Tibial nerve (tissue), 4 donors: ENCODE data around the gene BMP7. TPM values are rescaled to one million over a fixed set of nuclear protein-coding genes. Genes with fewer than 3 reads are reported as not detected.

Source experiments
- DNase-seq, 2 donors: peaks; one replicate each; pipeline ENCODE4 v3.0.0-alpha.2; 2019; ENCODE audit warnings: low spot score in 2 of 2
- H3K27ac ChIP-seq, 4 donors: fragments of 200-600 bp; sonication (generic) in 3 of 4; one replicate each; pipeline ENCODE4 v1.5.1; 2017 to 2019; ENCODE audit warnings: mild to moderate bottlenecking in 1 of 4
- H3K27me3 ChIP-seq, 2 donors: fragments of 200-600 bp; sonication (generic) in 1 of 2; one replicate each; pipeline versions ENCODE4 v1.5.1 to v1.6.0; 2017 to 2019
- H3K36me3 ChIP-seq, 3 donors: fragments of 200-600 bp; sonication (generic); one replicate each; pipeline ENCODE4 v1.5.1; 2018 to 2019
- H3K4me1 ChIP-seq, 4 donors: fragments of 200-600 bp; sonication (generic) in 3 of 4; one replicate each; pipeline ENCODE4 v1.5.1; 2017 to 2019
- H3K4me3 ChIP-seq, 4 donors: fragments of 200-600 bp; sonication (generic) in 3 of 4; one replicate each; pipeline ENCODE4 v1.5.1; 2017 to 2019; ENCODE audit warnings: mild to moderate bottlenecking in 1 of 4, moderate library complexity in 1 of 4
- H3K9me3 ChIP-seq, 4 donors: fragments of 200-600 bp; sonication (generic) in 3 of 4; one replicate each; pipeline ENCODE4 v1.5.1; 2017 to 2019
- CTCF ChIP-seq, 5 experiments: fragments of 200-600 bp in 3 of 5; fragments of 450-650 bp in 2 of 5; sonication (generic) in 3 of 5; IDR thresholded peaks; one replicate each; pipeline ENCODE4 v1.5.1; 2016 to 2019; ENCODE audit warnings: antibody characterized with exemption in 5 of 5, mild to moderate bottlenecking in 3 of 5, moderate library complexity in 2 of 5
- EP300 ChIP-seq, 2 donors: sonication (generic); formaldehyde crosslinking; IDR thresholded peaks; one replicate each; pipeline ENCODE4 v1.6.1; 2017; ENCODE audit warnings: antibody characterized with exemption in 2 of 2, mild to moderate bottlenecking in 1 of 2
- POLR2A ChIP-seq, 2 donors: fragments of 450-650 bp; IDR thresholded peaks; one replicate each; pipeline ENCODE4 v1.6.1; 2017; ENCODE audit warnings: antibody characterized with exemption in 2 of 2, mild to moderate bottlenecking in 2 of 2, moderate library complexity in 2 of 2
- WGBS, 2 donors: methylation state at CpG; one replicate each; pipeline ENCODE4 v1.1.5; 2018; 5-methylcytosine and 5-hydroxymethylcytosine counted together
- total RNA-seq, 4 donors: library from RNA; depleted of rRNA; stranded (reverse); fragments of >200 nt; gene quantifications; one replicate each; pipeline ENCODE4 v1.1.0, GENCODE V29; 2016

BMP7 gene
- total RNA-seq, 4 donors from 2014 or later, result 11.7 to 14.2 (median 13.4) TPM

GRCh38 chr20:57230247-57230646, 36.2 kb downstream of the BMP7 start:
- Histone ChIP-seq H3K36me3 (no peaks in the 10 kb centered on the region), H3K4me1 (no peaks in the 10 kb centered on the region), H3K27ac (no peak overlapping the region), H3K27me3 (no peaks in the 10 kb centered on the region), H3K9me3 (no peaks in the 10 kb centered on the region), H3K4me3 (no peak overlapping the region)
- WGBS, 2 donors, result 83 to 100% methylated on average over 3 to 7 of the region's 8 CpGs
- no peak for DNase-seq
- TF ChIP-seq EP300 (IDR thresholded peaks at IDR 0.05) (no peak), CTCF (IDR thresholded peaks at IDR 0.05) (no peak), POLR2A (IDR thresholded peaks at IDR 0.05) (no peak)

GRCh38 chr20:57229490-57229889, 37.0 kb downstream of the BMP7 start:
- DNase-seq, result no peak
- H3K27me3 ChIP-seq, result no peaks in the 10 kb centered on the region
- TF ChIP-seq POLR2A (IDR thresholded peaks at IDR 0.05), result no peak
- no peak for TF ChIP-seq EP300 (IDR thresholded peaks at IDR 0.05)

GRCh38 chr20:57225830-57226229, 40.6 kb downstream of the BMP7 start:
- TF ChIP-seq CTCF (IDR thresholded peaks at IDR 0.05), result no peak
- no peak for TF ChIP-seq EP300 (IDR thresholded peaks at IDR 0.05)
- no peak for TF ChIP-seq POLR2A (IDR thresholded peaks at IDR 0.05)
- no peaks in the 10 kb centered on the region for H3K36me3 ChIP-seq
- no peaks in the 10 kb centered on the region for H3K27me3 ChIP-seq
- H3K4me3 ChIP-seq, result no peak overlapping the region
- H3K27ac ChIP-seq, result no peak overlapping the region
- 62 to 70% methylated on average over 4 of the region's 7 CpGs for WGBS, 2 donors
- no peak for DNase-seq
- no peaks in the 10 kb centered on the region for H3K9me3 ChIP-seq
- peaks cover 0 to 19% (median 3%) of the 10 kb centered on the region in 4 donors for H3K4me1 ChIP-seq

More at GRCh38 chr20:57229490-57229889, 37.0 kb downstream of the BMP7 start:
- Histone ChIP-seq H3K27ac (no peak overlapping the region), H3K9me3 (no peaks in the 10 kb centered on the region), H3K4me1 (peaks cover 0 to 5% (median under 1%) of the 10 kb centered on the region in 4 donors), H3K36me3 (no peaks in the 10 kb centered on the region), H3K4me3 (no peak overlapping the region)
- 47 to 68% methylated on average over 4 of the region's 4 CpGs for WGBS, 2 donors

DNA sequence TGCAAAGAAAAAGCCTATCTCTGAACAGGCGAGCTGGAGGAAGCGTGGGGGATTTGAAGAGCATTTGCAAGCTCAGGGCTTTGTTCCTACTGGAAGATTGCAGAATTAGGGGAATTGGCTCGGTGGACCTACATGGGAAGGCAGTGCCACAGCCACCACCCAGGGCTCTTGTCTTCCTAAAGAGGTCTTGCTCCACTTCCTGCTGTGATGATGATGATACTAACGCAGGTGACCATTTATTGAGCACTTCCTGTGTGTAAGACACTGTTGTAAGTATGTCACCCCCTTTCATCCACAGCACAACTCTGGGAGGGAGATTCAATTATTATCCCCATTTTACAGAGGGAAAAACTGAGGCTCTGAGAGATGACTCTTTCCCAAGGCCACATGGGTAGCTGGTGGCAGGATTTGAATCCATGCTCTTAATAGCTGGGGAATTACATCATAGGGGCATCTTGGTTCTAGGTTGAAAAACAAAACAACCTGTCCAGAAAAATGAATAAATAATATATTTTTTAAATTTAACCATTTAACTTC, 41.2 kb downstream of the BMP7 start:
- DNase-seq, result no peak
- H3K27me3 ChIP-seq, result no peaks in the 10 kb centered on the region
- no peak overlapping the region for H3K27ac ChIP-seq
- no peak overlapping the region for H3K4me3 ChIP-seq
- 83 to 94% methylated on average over 4 of the region's 4 CpGs for WGBS, 2 donors
- H3K36me3 ChIP-seq, result no peaks in the 10 kb centered on the region
- no peaks in the 10 kb centered on the region for H3K9me3 ChIP-seq
- no peak for TF ChIP-seq CTCF (IDR thresholded peaks at IDR 0.05)
- TF ChIP-seq POLR2A (IDR thresholded peaks at IDR 0.05), result no peak
- TF ChIP-seq EP300 (IDR thresholded peaks at IDR 0.05), result no peak
- H3K4me1 ChIP-seq, result peaks cover 0 to 19% (median 3%) of the 10 kb centered on the region in 4 donors

- no peak for DNase-seq
- TF ChIP-seq POLR2A (IDR thresholded peaks at IDR 0.05) (no peak), CTCF (IDR thresholded peaks at IDR 0.05) (no peak), EP300 (IDR thresholded peaks at IDR 0.05) (no peak)
- Histone ChIP-seq H3K9me3 (no peaks in the 10 kb centered on the region), H3K27ac (peak overlapping the region in 3 of 4 donors; percentile 11 to 73 (median 60)), H3K36me3 (no peaks in the 10 kb centered on the region), H3K27me3 (no peaks in the 10 kb centered on the region), H3K4me3 (no peak overlapping the region), H3K4me1 (peaks cover 0 to 19% (median 3%) of the 10 kb centered on the region in 4 donors)
- WGBS, 2 donors, result 69 to 70% methylated on average over 15 to 16 of the region's 19 CpGs
Observed at GRCh38 chr20:57224641-57225138, 41.8 kb downstream of the BMP7 start.
